Peyer's patch (tissue), 4 donors: Measurements from ENCODE around the gene XPR1.

Experiments used
- POLR2A ChIP-seq, 2 donors: fragments of 450-650 bp; IDR thresholded peaks; one replicate each; pipeline ENCODE4 v1.5.1; 2017; ENCODE audit warnings: antibody characterized with exemption in 2 of 2, mild to moderate bottlenecking in 2 of 2, moderate library complexity in 2 of 2
- TF ChIP-seq, protein P1 (sequence below), 6 experiments: fragments of 450-650 bp in 4 of 6; fragments of 200-600 bp in 2 of 6; sonication (generic) in 1 of 6; IDR thresholded peaks; one replicate each; pipeline ENCODE4 v1.5.1; 2017 to 2019; ENCODE audit warnings: antibody characterized with exemption in 6 of 6, mild to moderate bottlenecking in 3 of 6, moderate library complexity in 1 of 6

DNA sequence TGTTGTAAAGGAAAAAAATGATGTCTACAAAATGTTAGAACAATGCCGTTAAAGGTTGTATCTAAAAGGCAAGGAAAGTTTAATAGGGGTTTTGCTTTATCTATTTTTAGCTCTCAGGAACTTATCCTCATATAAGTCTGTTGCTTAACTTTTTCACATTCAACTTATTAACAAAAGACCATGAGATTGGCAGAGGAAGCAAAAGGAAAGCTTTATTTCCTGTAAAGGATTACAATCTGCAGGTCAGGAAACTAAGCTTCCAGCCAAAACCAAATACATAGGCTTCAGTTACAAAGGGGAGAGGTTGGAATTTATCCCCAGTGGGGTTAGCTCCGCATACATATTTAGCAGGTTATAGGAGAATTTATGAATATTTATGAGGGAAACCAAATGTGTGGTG is 222.2 kb downstream of the XPR1 start:
- TF ChIP-seq, protein P1, sequence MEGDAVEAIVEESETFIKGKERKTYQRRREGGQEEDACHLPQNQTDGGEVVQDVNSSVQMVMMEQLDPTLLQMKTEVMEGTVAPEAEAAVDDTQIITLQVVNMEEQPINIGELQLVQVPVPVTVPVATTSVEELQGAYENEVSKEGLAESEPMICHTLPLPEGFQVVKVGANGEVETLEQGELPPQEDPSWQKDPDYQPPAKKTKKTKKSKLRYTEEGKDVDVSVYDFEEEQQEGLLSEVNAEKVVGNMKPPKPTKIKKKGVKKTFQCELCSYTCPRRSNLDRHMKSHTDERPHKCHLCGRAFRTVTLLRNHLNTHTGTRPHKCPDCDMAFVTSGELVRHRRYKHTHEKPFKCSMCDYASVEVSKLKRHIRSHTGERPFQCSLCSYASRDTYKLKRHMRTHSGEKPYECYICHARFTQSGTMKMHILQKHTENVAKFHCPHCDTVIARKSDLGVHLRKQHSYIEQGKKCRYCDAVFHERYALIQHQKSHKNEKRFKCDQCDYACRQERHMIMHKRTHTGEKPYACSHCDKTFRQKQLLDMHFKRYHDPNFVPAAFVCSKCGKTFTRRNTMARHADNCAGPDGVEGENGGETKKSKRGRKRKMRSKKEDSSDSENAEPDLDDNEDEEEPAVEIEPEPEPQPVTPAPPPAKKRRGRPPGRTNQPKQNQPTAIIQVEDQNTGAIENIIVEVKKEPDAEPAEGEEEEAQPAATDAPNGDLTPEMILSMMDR (IDR thresholded peaks at IDR 0.05), result no peak
- no peak for TF ChIP-seq POLR2A (IDR thresholded peaks at IDR 0.05)
